HG03575 (cell line): ENCODE results near the gene CHID1.

ENCODE experiments used
- ATAC-seq: cut with Tn5 transposase; IDR thresholded peaks from one replicate; pipeline ENCODE4 v1.9.1; 2021; ENCODE audit not compliant: unreplicated experiment, insufficient number of reproducible peaks, low FRiP score; ENCODE audit errors: extremely low read depth

CHID1 gene

DNA sequence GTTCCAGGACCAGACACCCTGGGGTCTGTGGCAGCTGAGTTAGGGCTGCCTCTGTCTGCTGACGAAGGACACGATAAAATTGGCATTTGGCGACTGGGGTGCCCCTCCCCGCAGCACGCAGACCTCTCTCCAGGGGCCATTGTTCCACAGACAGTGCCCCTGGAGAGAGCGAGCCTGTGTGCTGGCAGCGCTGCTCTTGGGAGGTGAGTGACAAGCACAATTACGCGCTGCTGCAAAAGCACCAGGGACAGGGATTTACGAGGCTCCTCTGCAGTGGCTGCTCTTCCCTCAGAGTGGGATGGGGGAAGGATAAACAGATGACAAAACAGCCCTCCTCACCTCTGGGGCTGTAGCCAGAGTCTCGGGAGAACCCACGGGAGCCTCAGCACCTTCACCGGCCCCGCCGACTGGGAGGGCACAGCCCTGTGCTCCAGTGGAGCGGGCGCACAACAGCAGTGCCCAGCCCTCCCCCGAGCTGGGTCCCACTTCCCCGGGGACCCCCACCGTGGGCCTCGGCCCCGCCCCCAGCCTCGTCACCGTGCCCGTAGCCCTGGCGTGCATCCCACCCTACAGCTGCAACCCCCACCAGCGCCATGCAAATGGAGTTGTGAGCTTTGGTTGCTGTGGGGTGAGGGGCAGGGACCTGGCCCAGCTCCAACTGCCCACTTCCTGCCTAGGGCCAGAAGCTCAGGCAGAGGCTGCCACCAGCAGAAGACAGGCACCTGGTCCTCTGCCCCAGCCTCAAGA is 19.6 kb downstream of the CHID1 start:
- no peak for ATAC-seq

GRCh38 chr11:889687-890475 is 20.7 kb downstream of the CHID1 start:
- ATAC-seq = no peak

DNA sequence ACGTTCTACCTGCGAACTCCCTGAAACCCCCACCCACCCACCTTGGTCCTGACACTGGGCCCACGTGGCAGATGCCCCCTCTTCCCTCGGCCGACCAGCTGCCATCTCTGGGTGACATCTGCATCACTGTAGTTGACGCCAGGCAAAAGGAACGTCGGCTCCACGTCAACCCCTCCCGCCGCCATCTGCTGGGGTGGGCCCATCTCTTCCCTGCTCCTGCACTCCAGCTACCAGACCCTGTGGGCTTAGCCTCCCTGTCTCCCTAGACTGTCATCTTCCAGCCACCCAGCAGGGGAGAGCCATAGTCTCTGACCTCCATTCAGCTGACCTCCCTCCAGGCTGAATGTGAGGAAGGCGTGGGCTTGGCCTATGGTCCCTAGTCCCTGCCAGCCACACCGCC is 21.4 kb downstream of the CHID1 start:
- ATAC-seq = no peak

- ATAC-seq = no peak
These were observed 22.0 kb downstream of the CHID1 start for GRCh38 chr11:888310-889212.

DNA sequence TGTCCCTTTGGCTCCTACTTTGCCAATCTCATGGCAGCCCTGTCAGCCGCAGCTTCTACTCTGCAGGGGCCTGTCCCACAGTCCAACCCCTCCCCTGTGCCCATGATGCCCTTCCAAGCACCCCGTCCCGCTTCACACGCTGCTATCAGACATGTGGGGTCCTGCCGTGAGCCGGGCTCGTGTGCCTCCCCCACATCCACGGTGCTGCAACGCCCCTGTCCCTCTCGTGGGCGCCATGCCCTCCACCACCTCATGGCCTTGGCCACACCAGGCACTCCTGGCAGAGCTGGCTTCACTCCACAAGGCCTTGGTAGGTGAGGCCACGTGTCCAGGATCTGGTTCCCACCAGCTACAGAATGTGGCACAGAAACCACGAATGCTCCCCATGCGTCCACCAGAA is 23.0 kb downstream of the CHID1 start:
- no peak for ATAC-seq

GRCh38 chr11:886568-886967 is 24.0 kb downstream of the CHID1 start:
- no peak for ATAC-seq

GRCh38 chr11:884578-885070 is 26.0 kb downstream of the CHID1 start:
- no peak for ATAC-seq

DNA sequence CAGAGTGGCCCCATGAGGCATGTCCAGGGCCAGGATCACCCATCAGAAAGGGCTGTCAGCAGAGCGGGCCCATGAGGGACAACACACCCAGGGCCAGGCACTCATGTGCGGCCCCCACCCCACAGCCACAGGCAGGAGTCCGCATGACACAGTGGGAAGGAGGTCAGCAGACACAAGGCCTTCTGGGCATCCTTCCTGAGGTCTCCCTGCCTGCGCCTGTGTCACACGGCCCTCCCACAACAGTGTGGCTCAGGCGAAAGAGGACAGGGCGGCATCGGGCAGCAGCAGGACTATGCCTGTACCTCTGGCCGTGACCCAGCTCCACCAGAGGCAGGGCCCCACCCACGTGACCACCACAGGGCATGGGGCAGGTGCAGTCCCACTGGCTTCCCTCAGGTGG is 27.1 kb downstream of the CHID1 start:
- ATAC-seq = no peak

DNA sequence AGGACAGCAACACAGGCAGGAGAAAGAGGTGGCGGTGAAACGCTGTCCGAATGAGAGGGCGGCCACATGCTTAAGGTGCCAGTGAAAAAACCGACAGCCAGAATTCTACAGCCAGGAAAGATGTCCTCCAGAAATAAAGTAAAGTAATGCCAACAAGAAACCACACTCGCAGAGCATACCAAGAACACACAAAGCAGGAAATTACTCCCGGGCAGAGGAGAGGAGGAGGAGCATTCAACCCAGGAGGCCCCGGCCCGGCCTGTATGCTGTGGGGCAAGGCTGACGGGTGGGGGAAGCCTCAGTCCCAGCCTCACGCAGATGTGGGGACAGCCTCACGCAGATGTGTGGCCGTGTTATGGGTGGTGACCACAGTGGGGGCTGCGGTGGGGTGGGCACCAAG is 28.0 kb downstream of the CHID1 start:
- ATAC-seq = no peak

DNA sequence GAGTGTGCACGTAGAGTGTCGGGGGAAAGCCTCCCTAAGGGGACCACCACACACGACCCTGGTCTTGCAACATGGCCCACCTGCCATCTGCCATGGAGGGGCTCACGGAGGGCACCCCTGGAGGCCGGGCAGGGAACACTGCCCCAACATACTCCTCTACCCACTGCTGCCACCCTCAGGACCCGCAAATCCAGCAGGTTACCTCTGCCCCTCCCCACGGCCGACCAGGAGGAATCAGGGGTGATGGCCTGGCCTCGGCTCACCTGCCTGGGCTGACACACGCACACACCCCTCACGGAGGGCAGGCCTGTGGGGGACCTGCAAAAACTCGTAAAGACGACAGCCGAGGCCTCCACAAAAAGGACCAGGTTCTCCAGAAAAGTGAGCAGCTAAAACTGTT is 30.2 kb downstream of the CHID1 start:
- ATAC-seq = no peak

DNA sequence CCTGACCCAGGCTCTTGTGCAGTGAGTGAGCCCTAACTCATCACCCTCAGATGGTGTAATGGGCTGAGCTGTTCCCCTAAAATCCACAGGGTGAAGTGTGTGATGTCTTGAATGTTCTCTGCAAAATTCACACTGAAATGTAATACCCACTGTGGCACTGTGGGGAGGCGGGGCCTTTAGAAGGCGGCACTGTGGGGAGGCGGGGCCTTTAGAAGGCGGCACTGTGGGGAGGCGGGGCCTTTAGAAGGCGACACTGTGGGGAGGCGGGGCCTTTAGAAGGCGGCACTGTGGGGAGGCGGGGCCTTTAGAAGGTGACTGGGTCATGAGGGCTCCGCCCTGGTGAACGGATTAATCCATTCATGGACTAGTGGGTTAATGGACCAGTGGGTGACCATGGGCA is 33.0 kb downstream of the CHID1 start:
- no peak for ATAC-seq

GRCh38 chr11:876545-876944 is 34.1 kb downstream of the CHID1 start:
- ATAC-seq = no peak

DNA sequence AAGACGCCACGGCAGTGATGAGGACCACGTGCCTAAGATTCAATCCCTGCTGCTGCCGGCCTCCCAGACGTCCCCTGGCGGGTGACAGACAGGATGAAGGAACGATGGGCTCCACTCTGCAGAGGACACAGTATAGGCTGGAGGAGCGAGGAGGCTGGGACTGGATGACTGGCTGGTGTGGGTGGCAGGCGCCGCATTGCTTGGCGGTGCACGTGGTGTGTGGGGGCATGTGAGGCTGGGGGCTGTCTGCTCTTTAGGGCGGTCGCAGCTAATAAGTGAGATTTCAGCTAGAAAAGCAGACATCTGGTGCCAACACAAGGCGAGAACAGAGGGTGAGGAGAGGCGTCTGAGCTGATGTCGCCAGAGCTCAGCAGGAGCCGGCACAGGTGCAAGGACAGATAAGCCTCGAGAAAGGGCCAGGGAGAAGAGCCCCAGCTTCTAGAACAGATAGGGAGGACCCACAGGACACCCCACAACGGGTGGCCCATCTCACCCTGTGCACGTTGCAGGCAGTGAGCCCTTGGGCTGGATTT is 34.8 kb downstream of the CHID1 start:
- ATAC-seq = no peak

- no peak for ATAC-seq
These were observed 35.4 kb downstream of the CHID1 start for GRCh38 chr11:875203-875602.

DNA sequence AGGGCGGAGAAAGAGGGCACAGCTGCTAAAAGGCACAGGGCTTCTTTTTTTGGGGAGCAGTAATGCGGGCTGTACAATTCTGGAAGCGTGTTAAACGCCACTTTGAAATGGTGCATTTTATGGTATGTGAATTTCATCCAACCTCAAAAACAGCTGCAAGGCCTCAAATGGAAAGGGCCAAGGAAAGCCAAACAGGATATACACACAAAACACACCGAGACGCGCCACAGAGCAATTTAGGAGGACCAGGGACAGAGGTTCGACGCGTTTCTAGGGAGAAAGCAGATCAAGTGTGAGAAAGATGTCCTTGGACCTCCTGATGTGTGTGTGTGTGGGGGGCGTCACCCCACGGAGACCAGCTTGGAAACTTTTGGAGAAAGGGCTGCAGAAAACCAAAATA is 36.9 kb downstream of the CHID1 start:
- ATAC-seq = no peak

DNA sequence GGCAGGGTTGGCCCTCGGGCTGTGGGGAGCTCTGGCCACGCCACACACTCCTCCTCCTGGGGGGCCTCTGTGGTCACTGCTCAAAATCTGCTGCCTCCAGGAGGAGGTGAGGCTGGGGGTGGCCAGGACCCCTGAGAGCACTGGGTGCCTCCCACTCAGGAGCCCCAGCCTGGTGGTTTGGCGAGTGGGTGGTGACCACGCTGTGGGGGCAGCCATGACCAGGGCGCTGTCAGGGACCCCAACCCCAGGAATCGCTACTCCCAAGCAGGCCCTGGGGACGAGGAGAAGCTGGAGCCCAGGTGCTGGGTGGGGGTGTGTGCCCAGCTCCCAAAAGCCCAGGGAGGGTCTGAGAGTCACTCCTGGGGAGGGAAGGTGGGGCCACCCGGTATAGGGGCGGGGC is 37.8 kb downstream of the CHID1 start:
- ATAC-seq = no peak

DNA sequence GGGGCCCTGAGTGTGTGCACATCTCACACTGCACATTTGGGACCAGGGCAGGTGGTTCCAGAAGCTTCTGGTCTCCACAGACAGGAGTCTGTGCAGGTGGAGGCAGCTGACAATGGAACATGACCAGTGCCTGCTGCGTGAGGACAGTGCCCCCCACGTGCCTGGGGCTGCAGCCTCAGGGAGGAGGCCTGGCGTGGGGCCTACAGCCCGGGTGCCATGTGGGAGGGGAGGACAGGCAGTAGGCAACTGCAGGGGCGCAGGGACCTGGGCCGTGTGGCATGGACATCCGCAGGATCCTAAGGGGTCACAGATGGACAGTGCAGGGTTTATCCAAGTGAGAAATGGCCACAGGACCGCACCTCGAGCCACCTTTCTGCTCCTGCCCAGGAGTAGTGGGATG is 39.1 kb downstream of the CHID1 start:
- ATAC-seq = no peak

GRCh38 chr11:870418-870817 is 40.2 kb downstream of the CHID1 start:
- ATAC-seq = no peak

DNA sequence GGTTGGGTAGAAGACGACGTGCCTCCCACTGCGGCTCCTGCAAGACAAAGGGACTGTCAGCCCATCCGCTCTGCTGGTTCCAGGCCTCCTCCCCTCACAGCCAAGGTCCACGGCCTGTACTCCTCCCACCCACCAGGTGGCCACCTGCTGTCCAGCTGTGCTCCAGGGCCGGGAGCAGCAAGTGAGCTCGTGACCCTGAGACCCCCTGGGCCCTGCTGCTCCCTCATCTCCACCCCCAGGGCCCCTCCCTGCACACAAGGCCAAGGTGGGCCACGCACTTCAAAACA is 40.5 kb downstream of the CHID1 start:
- no peak for ATAC-seq
